HG03108 (cell line): ENCODE results near the gene PRORP.
"Not testable (repeated sequence)": the region's sequence is repeated elsewhere in the genome, so short reads cannot be mapped to it uniquely, and the experiment has no call there.

ENCODE experiments used
- ATAC-seq: cut with Tn5 transposase; IDR thresholded peaks from one replicate; pipeline ENCODE4 v1.9.1; 2021; ENCODE audit warnings: moderate library complexity; ENCODE audit not compliant: unreplicated experiment

PRORP gene

GRCh38 chr14:35121887-35122695, at the start of gene PRORP, which contains the start of gene PPP2R3C:
Gene PRORP (plus strand): TSS chr14:35122552. CDS start chr14:35123246, 694 bp downstream.
Gene PPP2R3C (minus strand): TSS chr14:35121990. CDS start chr14:35121959, 31 bp downstream.
- peak; percentile 86 for ATAC-seq

- ATAC-seq = no peak
Observed at GRCh38 chr14:35073486-35073885, 48.9 kb upstream of the PRORP start.

DNA sequence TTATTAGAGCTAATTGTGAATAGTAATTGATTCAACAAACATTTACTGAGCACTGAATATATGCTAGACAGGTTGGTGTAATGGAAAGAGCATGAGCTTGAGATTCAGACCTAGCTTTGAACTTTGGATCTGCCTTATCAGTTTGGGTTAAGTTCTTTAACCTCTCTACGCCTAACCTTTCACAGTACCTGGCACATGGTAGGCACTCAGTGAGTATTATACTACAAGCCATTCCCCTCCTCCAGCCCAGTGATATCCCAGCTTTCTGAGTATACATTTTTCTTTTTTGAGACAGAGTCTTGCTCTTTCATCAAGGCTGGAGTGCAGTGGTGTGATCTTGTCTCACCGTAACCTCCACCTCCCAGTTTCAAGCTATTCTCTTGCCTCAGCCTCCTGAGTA, 44.3 kb upstream of the PRORP start:
- ATAC-seq = no peak

GRCh38 chr14:35079742-35080141, 42.6 kb upstream of the PRORP start:
- no peak for ATAC-seq

- ATAC-seq = no peak
Observed at GRCh38 chr14:35083530-35084150, 38.7 kb upstream of the PRORP start.

- no peak for ATAC-seq
Observed at GRCh38 chr14:35085441-35085840, 36.9 kb upstream of the PRORP start.

GRCh38 chr14:35088514-35088913, 33.8 kb upstream of the PRORP start:
- no peak for ATAC-seq

DNA sequence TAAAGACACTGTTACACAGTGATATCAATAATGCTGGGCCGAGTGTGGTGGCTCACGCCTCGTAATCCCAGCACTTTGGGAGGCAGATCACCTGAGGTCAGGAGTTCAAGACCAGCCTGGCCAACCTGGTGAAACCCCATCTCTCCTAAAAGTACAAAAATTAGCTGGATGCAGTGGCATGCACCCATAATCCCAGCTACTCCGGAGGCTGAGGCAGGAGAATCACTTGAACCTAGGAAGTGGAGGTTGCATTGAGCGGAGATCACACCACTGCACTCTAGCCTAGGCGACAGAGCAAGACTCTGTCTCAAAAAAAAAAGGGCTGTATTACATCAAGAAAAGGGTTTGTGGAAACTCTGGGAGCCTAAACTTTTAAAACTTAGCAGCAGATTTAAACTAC, 27.7 kb upstream of the PRORP start:
- ATAC-seq = not testable (repeated sequence)

- ATAC-seq = no peak
Observed at GRCh38 chr14:35107866-35108265, 14.5 kb upstream of the PRORP start.

GRCh38 chr14:35112641-35113040, 9.7 kb upstream of the PRORP start:
- ATAC-seq = no peak

DNA sequence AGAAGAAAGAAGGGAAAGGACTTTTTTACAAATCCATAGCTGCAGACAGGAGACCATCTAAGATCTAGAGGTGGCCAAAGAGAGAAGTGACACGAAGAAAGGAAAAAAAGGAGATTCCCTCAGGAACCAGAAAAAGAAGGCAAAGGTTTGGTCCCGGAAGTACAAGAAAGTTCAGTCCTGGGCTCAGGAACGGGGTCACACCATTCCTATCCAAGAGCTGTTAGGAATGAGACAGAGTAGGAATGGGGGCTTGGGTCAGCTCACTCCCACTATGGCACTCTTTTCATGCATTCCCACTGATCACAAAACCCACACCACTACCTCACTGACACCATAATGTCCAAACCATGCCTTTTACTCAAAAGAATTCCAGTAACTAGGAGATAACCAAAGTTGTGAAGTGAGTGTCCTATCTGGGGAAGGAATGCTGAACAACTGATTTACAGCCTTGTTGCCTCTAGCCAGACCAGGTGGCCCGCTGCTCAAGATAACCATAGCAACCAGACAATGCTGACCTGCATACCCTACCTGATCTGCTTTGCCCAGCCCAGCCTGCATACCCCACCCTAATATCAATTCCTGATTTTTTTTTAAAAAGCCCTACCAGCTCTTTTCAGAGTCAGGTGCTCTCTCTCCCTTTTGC, 8.9 kb upstream of the PRORP start:
- no peak for ATAC-seq

- no peak for ATAC-seq
Observed at GRCh38 chr14:35114036-35114435, 8.3 kb upstream of the PRORP start.

- no peak for ATAC-seq
Observed at GRCh38 chr14:35116242-35116641, 6.1 kb upstream of the PRORP start.

DNA sequence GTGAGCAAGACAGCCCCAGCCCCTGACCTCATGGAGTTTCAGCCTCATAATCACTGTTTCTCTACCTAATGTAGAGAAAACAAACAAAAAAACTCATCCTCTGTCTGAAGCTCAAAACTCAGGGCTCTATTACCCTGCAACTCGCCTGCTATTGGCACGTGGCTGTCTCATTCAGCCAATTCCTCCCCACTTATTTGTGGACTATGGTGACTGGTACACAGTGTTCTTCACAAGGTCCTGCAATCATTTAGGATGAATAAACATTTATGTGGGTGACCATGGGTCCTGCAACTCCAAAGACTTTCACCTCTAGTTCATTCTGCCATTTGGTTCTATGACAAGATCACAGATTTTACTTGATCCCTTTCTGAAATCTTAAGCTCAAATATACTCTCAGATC, 5.2 kb upstream of the PRORP start:
- ATAC-seq = no peak

DNA sequence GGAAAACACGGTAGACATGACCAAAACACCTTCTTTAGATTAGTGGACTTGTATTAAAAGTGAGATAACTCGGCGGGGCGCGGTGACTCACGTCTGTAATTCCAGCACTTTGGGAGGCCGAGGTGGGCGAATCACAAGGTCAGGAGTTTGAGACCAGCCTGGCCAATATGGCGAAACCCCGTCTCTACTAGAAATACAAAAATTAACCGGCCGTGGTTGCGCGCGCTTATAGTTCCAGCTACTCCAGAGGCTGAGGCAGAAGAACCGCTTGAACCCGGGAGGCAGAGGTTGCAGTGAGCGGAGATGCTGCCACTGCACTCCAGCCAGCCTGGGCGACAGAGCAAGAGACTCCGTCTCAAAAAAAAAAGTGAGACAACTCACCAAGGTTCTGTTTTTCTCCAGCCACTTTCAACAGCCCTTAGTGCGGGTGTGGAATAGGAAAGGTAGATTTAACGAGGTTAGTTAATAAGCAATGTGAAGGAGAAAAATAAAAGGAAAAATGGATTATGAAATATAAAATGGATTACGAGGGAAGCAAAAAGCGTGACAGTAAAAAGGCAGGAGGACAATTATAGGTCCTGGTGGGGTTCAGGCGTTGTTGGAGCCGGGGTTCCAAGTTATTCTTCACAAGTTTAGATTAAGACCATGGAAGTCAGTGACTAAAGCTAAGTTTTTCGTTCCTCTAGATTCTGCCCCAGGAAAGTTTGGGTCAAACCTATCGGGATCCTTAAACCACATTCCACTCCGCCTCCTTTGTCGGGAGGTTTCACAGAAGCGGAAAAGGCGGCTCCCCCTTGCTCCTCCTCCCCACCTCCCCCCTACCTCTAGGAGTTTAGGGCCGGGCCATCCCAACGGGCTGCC, 1.1 kb upstream of the PRORP start:
- ATAC-seq = no peak

DNA sequence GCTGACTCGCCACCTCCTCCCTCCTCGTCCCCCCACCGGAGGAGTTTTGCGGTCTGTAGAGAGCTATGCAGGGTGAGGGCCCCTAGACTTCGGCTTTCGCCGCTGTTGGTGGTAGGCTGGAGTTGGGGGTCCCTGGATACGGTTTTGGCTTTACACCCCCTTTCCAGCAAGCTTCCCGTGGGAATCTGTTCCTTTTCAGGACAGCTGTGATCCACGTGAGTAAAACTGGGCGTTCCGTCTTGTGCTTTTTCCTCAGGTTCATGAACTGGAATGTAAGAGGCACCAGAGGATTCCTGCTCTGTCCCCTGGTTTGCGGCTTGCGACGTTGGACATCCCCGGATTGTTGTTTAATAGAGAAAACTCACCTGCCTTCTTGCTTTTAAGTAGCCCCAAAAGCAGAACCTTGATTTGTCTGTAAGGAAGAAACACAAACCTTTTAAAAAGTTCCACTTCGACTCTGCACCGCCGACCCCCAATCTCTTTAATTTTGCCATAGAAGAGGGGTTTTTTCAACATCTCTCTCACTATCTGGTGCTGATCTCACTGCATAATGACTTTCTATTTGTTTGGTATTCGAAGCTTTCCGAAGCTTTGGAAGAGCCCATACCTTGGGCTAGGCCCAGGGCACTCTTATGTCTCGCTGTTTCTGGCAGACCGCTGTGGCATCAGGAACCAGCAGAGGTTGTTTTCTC, 490 bp downstream of the PRORP start:
- ATAC-seq = no peak

DNA sequence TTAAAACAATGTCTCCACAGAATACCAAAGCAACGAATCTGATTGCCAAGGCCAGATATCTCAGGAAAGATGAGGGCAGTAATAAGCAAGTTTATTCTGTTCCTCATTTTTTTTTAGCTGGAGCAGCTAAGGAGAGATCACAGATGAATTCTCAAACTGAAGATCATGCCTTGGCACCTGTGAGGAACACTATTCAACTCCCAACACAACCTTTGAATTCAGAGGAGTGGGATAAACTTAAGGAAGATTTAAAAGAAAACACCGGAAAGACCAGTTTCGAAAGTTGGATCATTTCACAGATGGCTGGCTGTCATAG, 994 bp downstream of the PRORP start:
- no peak for ATAC-seq

DNA sequence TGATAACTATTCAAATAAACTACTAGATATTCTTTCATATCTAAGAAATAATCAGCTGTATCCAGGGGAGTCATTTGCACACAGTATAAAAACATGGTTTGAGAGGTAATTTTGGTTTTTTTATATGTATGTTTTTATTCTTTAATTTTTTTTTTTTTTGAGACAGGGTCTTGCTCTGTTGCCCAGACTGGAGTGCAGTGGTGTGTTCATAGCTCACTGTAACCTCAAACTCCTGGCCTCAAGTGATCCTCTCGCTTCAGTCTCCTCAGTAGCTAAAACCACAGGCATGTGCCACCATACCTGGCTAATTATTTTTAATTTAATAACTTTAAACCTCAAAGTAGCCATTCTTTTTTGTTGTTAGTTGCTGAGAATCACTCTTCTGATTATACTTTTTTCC, 1.8 kb downstream of the PRORP start:
- ATAC-seq = no peak

- no peak for ATAC-seq
Observed at GRCh38 chr14:35133542-35134328, 11.4 kb downstream of the PRORP start.
